GM19035 (cell line): Measurements from ENCODE around the gene ACTRT2.

Source experiments
- ATAC-seq: cut with Tn5 transposase; IDR thresholded peaks from one replicate; pipeline ENCODE4 v1.9.1; 2021; ENCODE audit not compliant: unreplicated experiment

Gene ACTRT2

GRCh38 chr1:2983706-2984398 is 37.4 kb upstream of the ACTRT2 start:
- ATAC-seq: no peak

- ATAC-seq: no peak
These were observed 36.7 kb upstream of the ACTRT2 start for GRCh38 chr1:2984399-2985061.

GRCh38 chr1:2985067-2985561 is 36.2 kb upstream of the ACTRT2 start:
- no peak for ATAC-seq

DNA sequence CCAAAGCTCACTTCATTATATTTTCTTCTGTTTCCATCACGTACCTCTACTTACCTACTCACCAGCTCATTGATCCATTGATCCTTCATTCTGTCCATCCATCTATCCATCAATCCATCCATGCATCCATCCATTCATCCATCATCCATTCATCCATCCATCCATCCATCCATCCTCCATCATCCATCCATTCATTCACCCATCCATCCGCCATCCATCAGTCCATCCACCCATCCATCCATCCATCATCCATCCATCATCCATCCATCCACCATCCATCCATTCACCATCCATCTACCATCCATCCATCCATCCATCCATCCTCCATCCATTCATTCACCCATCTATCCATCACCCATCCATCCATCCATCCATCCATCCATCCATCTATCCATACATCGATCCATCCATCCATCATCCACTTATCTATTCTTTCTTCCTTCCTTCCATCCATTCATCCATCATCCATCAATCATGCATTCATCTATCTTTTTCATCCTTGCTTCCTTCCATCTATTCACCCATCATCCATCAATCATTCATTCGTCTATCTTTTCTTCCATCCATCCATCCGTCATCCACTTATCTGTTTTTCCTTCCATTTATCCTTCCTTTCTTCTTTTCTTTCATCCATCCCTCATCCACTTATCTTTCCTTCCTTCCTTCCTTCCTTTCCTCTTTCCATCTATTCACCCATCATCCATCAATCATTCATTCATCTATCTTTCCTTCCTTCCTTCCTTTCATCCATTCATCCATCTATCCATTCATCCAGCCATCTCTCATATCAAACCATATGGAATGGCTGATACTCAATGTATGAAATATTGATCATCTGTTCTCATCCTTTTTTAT is 35.3 kb upstream of the ACTRT2 start:
- ATAC-seq: no peak

DNA sequence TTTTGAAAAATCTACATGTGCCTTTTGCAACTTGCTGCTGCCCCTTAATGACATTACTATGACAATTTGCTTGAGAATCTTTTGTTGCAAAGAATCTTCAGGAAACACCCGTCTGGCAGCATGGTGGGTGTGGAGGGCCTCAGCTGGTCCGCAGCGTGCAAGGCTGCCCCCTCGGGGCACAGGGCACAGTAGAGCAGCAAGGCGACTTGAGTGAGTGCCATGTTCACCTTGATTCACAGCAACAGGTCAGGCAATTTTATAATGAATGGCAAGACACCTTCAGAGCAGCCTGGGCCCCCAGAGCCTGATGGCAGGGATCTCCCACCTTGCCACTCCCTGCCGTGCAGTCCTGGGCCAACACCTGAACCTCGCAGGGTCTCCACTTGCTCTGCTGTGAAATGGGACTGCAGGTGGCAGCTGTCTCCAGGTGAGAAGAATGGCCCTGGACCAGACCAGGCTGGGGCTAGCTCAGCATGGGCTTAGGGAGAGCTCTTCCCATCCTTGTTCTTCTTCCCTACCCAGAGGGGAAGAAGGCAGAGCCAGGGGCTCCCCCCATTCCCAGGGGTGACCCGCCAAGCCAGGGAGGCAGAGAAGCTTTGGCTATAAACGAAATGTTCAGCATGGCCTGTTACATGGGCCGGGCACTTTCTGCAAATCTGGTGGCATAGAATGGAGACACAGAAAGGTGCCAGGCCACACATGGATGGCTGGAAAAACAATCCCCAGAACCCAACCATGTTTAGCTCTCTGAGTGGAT is 34.5 kb upstream of the ACTRT2 start:
- ATAC-seq: no peak

- ATAC-seq: no peak
These were observed 33.5 kb upstream of the ACTRT2 start for GRCh38 chr1:2987773-2988172.

GRCh38 chr1:2988256-2988655 is 33.0 kb upstream of the ACTRT2 start:
- no peak for ATAC-seq

GRCh38 chr1:2989185-2989584 is 32.1 kb upstream of the ACTRT2 start:
- no peak for ATAC-seq

DNA sequence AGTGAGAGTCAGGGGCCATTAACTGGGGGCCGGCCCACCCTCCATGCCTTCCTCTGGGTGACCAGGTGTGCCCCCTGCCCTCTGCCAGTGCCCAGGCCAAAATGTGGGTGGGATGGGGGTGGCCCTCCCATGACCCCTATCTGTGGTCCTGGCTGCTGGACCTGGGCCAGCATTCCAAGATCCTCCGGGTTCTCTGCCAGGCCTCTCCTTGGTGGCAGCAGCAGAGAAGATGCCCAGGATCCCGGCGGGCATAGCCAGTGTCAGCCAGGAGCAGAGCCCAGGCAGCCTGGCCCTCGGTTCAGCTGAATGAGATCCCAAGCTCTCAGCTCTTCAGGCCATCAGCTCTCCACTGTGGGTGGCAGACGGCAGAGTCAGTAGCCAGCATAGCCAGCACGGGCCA is 31.3 kb upstream of the ACTRT2 start:
- no peak for ATAC-seq

- ATAC-seq: no peak
These were observed 30.7 kb upstream of the ACTRT2 start for GRCh38 chr1:2990376-2991115.

DNA sequence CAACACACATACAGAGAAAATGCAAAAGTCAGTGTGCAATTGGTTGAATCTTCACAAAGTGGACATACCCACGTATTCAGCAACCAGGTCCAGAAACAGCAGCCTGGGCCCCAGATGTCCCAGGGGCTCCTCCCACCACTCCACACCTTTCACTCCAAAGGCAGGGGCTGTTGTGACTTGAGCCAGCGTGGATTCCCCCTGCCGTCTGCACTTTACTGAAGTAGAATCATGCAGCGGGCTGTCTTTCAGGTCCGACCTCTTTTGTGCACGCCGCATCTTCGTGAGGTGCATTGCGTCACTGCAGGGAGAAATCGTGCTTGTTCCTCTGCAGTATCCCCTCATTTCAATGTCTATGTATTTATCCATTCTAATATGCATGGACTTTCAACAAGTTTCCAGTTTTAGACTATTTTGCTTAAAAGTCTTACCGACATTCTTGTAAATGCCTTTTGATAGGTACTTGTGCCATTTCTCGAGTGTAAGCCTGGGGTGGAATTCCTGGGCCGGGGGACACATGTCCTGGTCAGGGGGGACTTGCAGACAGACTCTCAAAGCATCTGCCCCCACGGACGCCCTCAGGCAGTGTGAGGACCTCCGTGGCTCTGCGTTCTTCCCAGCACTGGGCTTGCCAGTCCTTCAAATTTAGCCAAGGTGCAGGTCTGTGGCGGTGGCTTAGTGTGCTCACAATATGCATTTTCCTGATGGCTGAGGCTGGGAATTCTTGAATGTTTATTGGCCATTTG is 29.3 kb upstream of the ACTRT2 start:
- ATAC-seq: no peak

DNA sequence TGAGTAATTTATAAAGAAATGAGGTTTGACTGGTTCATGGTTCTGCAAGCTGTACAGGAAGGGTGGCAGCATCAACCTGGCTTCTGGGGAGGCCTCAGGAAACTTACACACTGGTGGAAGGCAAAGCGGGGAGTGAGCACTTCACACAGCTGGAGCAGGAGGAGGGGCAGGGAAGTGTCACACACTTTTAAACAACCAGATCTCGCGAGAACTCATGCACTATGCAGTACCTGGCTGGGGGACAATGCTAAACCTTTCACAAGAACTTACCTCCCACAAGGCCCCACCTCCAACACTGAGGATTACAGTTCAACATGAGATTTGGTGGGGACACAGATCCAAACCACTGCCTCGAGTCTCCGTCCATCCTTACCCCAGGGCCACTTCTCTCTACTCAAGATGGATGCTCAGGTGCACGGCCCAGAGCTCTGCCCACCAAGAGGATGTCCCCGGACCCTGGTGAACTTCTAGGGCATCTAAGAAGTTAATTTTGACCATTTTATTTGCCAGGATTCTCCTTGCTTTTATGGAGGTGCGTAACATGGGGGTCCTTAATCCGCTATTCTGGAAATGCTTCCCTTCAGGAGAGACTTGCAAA is 22.7 kb upstream of the ACTRT2 start:
- ATAC-seq: no peak

DNA sequence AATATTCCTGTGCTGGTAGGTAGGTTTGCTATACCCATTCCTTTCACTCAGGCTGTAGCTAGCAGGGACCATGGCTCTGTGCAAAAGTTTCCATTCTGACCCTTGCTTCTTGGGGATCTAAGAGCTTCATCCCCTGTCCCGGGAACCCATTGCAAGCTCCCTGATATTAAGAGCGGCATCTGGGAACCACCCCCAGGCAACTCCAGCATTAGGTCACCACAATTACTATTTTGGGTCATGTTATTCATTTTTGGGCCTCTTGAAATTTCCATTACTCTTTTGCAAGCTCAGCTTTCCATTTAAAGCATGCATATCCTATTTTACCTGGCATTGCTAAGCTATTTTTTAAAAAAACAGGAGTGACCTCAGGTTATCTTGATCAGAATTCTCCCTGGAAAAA is 22.1 kb upstream of the ACTRT2 start:
- no peak for ATAC-seq

- ATAC-seq: no peak
These were observed 21.7 kb upstream of the ACTRT2 start for GRCh38 chr1:2999571-2999970.

- no peak for ATAC-seq
These were observed 21.1 kb upstream of the ACTRT2 start for GRCh38 chr1:3000214-3000613.

DNA sequence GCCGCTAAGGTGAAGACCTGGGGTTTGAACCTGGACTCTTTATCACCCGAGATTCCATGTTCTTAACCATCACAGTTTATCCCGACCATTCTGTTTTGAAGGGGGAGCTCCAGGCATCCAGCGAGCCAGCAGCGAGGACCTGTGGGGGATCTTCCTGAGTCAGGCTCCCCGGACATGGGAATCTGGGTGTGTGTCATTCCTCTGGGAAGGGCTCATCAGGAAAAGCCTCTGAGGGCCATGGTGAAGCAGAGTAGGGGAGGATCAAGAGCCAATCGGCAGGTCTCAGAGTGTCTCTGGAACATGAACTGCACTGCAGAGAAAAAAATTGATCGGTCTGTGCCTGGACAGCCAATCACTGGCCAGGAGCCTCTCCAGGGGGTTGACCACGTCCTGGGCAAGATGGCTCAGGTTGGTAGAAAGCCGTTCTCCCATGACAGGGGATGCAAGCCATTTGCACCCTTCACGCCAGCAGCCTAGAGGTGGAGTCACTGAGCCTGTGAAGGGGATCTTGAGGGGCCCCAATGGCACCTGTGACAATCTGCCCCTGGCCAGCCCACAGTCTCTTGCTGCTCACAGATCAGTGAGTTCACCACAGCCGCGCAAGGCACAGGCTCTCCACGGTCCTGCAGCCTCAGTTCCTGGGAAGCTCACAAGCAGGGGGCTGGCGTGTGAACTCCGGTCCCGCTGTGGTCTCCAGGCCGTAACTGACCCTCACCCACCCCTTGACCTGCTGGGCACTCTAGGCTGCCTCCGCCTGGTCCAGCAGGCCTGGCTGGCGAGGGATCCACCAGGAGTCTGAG is 20.4 kb upstream of the ACTRT2 start:
- ATAC-seq: no peak

DNA sequence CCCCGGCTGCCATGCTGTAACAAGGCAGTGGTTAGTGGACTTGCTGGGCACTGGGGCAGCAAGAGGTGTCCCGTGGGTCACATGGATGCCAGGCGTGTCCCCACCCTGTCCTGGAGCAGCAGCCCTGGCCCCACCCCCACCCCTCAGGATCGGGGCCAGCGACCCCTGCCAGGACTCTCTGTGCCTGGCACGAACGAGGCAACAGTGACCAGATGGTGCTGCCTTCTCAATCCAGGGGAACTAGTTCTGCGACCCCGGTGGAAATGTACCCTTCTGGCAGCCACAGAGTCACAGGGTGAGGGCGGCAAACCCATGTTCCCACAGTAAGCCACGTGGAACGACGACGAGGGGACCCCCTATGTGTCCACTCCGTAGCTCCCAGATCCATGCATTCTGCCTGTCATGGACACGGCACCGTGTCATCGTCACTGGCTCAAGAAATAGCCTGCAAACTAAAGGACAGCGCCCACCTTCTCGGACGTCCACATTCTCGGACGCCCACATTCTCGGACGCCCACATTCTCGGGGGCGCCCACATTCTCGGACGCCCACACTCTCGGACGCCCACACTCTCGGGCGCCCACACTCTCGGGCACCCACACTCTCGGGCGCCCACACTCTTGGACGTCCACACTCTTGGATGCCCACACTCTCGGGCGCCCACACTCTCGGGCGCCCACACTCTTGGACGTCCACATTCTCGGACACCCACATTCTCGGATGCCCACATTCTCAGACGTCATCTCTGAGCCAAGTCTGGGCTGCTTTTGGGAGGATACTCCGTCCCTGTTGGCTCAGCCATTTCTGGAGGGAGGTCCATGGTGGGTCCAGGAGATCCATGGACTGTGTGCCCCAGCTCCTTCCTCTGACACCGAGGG is 19.6 kb upstream of the ACTRT2 start:
- ATAC-seq: no peak
